ENCODE measurements around the gene BRPF1.

The BRPF1 gene

GRCh38 chr3:9732080-9732739, 675 bp downstream of the BRPF1 start:
- no peak for DNase-seq (ENCODE audit: low read depth in 3 of 3)

GRCh38 chr3:9732740-9733115, 1.2 kb downstream of the BRPF1 start:
- no peak for DNase-seq (ENCODE audit: low read depth in 3 of 3)

- DNase-seq (ENCODE audit: low read depth in 3 of 3) = no peak
Measured at GRCh38 chr3:9736831-9737230, 5.3 kb downstream of the BRPF1 start.

GRCh38 chr3:9739181-9739580, 7.6 kb downstream of the BRPF1 start:
- no peak for DNase-seq (ENCODE audit: low read depth in 3 of 3)

GRCh38 chr3:9742560-9742959, 11.0 kb downstream of the BRPF1 start:
- no peak for DNase-seq (ENCODE audit: low read depth in 3 of 3)

GRCh38 chr3:9743548-9743947, 12.0 kb downstream of the BRPF1 start:
- no peak for DNase-seq (ENCODE audit: low read depth in 3 of 3)

GRCh38 chr3:9744162-9744561, 12.6 kb downstream of the BRPF1 start:
- no peak for DNase-seq (ENCODE audit: low read depth in 3 of 3)

GRCh38 chr3:9745521-9745920, 14.0 kb downstream of the BRPF1 start:
- no peak for DNase-seq (ENCODE audit: low read depth in 3 of 3)

GRCh38 chr3:9746330-9746729, 14.8 kb downstream of the BRPF1 start:
- DNase-seq (ENCODE audit: low read depth in 3 of 3) = no peak

GRCh38 chr3:9747267-9747666, 15.7 kb downstream of the BRPF1 start:
- no peak for DNase-seq (ENCODE audit: low read depth in 3 of 3)

- no peak for DNase-seq (ENCODE audit: low read depth in 3 of 3)
Measured at GRCh38 chr3:9748031-9748430, 16.5 kb downstream of the BRPF1 start.

- no peak for DNase-seq (ENCODE audit: low read depth in 3 of 3)
Measured at GRCh38 chr3:9749296-9749644, 17.7 kb downstream of the BRPF1 start.

- DNase-seq (ENCODE audit: low read depth in 3 of 3) = peak; percentile 81 to 92 (median 90)
Measured at GRCh38 chr3:9749645-9750555, 18.4 kb downstream of the BRPF1 start, which contains the start of gene OGG1. TSS of gene OGG1 (plus strand) at chr3:9749952. CDS start at chr3:9750287, 335 bp downstream.

- no peak for DNase-seq (ENCODE audit: low read depth in 3 of 3)
Measured at GRCh38 chr3:9750556-9751411, 19.2 kb downstream of the BRPF1 start.

- DNase-seq (ENCODE audit: low read depth in 3 of 3) = no peak
Measured at GRCh38 chr3:9754678-9755077, 23.1 kb downstream of the BRPF1 start.

GRCh38 chr3:9757427-9757826, 25.9 kb downstream of the BRPF1 start:
- no peak for DNase-seq (ENCODE audit: low read depth in 3 of 3)

GRCh38 chr3:9760779-9761505, 29.4 kb downstream of the BRPF1 start:
- DNase-seq (ENCODE audit: low read depth in 3 of 3) = no peak

GRCh38 chr3:9761919-9762318, 30.4 kb downstream of the BRPF1 start:
- no peak for DNase-seq (ENCODE audit: low read depth in 3 of 3)

GRCh38 chr3:9762871-9763270, 31.3 kb downstream of the BRPF1 start:
- DNase-seq (ENCODE audit: low read depth in 3 of 3) = no peak

- no peak for DNase-seq (ENCODE audit: low read depth in 3 of 3)
Measured at GRCh38 chr3:9765865-9766264, 34.3 kb downstream of the BRPF1 start.

- no peak for DNase-seq (ENCODE audit: low read depth in 3 of 3)
Measured at GRCh38 chr3:9767418-9767817, 35.9 kb downstream of the BRPF1 start.
